ENCODE measurements around the gene CENPX. TPM values are rescaled to one million over a fixed set of nuclear protein-coding genes. Genes with fewer than 3 reads are reported as not detected.

Gene CENPX
- total and polyA plus RNA-seq, 2 of the 13 experiments (the other 11 are each of a cell fraction or from before 2014, with no cell fraction given) = 92.7 to 170 TPM

- TF ChIP-seq IKZF4 (CRISPR knock-in tag; IDR thresholded peaks at IDR 0.05; ENCODE audit: borderline replicate concordance, low read depth, not compliant biosample characterization) = no peak
- no peak for TF ChIP-seq ZNF468 (CRISPR knock-in tag; IDR thresholded peaks at IDR 0.05)
- no peak for TF ChIP-seq HMG20A (CRISPR knock-in tag; IDR thresholded peaks at IDR 0.05; ENCODE audit: borderline replicate concordance)
- TF ChIP-seq CREM (IDR thresholded peaks at IDR 0.05) = no peak
- no peak for TF ChIP-seq CREM (CRISPR knock-in tag; IDR thresholded peaks at IDR 0.05)
- TF ChIP-seq ZNF501 (CRISPR knock-in tag; IDR thresholded peaks at IDR 0.05) = 0 out of 2 replicates have a peak, but pooled peaks have one; percentile 34
- TF ChIP-seq KLF6 (CRISPR knock-in tag; IDR thresholded peaks at IDR 0.05) = no peak
- no peak for TF ChIP-seq RFX5 (IDR thresholded peaks at IDR 0.05; ENCODE audit: low read depth, low read length)
- TF ChIP-seq ZFP82 (CRISPR knock-in tag; IDR thresholded peaks at IDR 0.05; ENCODE audit: borderline replicate concordance) = 0 out of 2 replicates have a peak, but pooled peaks have one; percentile 11
- no peak for TF ChIP-seq ZNF619 (CRISPR knock-in tag; IDR thresholded peaks at IDR 0.05)
- TF ChIP-seq FUBP1 (CRISPR knock-in tag; IDR thresholded peaks at IDR 0.05; ENCODE audit: borderline replicate concordance) = no peak
- TF ChIP-seq SRSF1 (optimal IDR thresholded peaks at IDR 0.05; ENCODE audit: low read depth, low read length) = no peak
- no peak for TF ChIP-seq THAP9 (CRISPR knock-in tag; IDR thresholded peaks at IDR 0.05; ENCODE audit: borderline replicate concordance)
- TF ChIP-seq ZNF33B (CRISPR knock-in tag; IDR thresholded peaks at IDR 0.05) = no peak
- TF ChIP-seq SUZ12 (IDR thresholded peaks at IDR 0.05; ENCODE audit: low read depth, low read length) = no peak
- no peak for TF ChIP-seq RELA (CRISPR knock-in tag; IDR thresholded peaks at IDR 0.05)
- TF ChIP-seq, protein P1, sequence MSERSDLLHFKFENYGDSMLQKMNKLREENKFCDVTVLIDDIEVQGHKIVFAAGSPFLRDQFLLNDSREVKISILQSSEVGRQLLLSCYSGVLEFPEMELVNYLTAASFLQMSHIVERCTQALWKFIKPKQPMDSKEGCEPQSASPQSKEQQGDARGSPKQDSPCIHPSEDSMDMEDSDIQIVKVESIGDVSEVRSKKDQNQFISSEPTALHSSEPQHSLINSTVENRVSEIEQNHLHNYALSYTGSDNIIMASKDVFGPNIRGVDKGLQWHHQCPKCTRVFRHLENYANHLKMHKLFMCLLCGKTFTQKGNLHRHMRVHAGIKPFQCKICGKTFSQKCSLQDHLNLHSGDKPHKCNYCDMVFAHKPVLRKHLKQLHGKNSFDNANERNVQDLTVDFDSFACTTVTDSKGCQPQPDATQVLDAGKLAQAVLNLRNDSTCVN (CRISPR knock-in tag; IDR thresholded peaks at IDR 0.05; ENCODE audit: borderline replicate concordance) = no peak
- TF ChIP-seq SRY (CRISPR knock-in tag; IDR thresholded peaks at IDR 0.05) = no peak
- no peak for TF ChIP-seq FOXM1 (CRISPR knock-in tag; IDR thresholded peaks at IDR 0.05)
- TF ChIP-seq HOXA7 (CRISPR knock-in tag; IDR thresholded peaks at IDR 0.05) = no peak
- no peak for TF ChIP-seq MLX (CRISPR knock-in tag; IDR thresholded peaks at IDR 0.05)
- TF ChIP-seq ZFP36L2 (CRISPR knock-in tag; IDR thresholded peaks at IDR 0.05) = no peak
- TF ChIP-seq TFE3 (CRISPR knock-in tag; IDR thresholded peaks at IDR 0.05) = no peak
These were observed 44.0 kb downstream of the CENPX start (continued) for GRCh38 chr17:81978524-81979298.

Data from HepG2 (cell line).